HEK293 (cell line): ENCODE results near the gene WNT4.

Source experiments
- CTCF ChIP-seq: fragments of 450-650 bp; formaldehyde crosslinking; IDR thresholded peaks from 2 replicates; pipeline ENCODE4 v1.5.1; 2016; ENCODE audit warnings: missing biosample characterization, missing genetic modification characterization
- ELK4 ChIP-seq: IDR thresholded peaks from 2 replicates; pipeline ENCODE4 v1.6.1; 2011; ENCODE audit warnings: mild to moderate bottlenecking, low read depth, low read length, borderline replicate concordance
- SETDB1 ChIP-seq: IDR thresholded peaks from one replicate; pipeline ENCODE4 v1.6.1; 2017; ENCODE audit warnings: mild to moderate bottlenecking, low read length, moderate library complexity, mixed read lengths; ENCODE audit not compliant: insufficient read length
- ZFP3 ChIP-seq: fragments of 450-650 bp; formaldehyde crosslinking; IDR thresholded peaks from 2 replicates; pipeline ENCODE4 v1.5.1; 2016; ENCODE audit warnings: low read depth, missing biosample characterization, missing genetic modification characterization
- ZNF114 ChIP-seq: fragments of 450-650 bp; formaldehyde crosslinking; IDR thresholded peaks from 2 replicates; pipeline ENCODE4 v1.5.0; 2017; ENCODE audit warnings: missing biosample characterization, missing genetic modification characterization
- ZNF121 ChIP-seq: fragments of 450-650 bp; formaldehyde crosslinking; IDR thresholded peaks from 2 replicates; pipeline ENCODE4 v1.5.1; 2016; ENCODE audit warnings: missing biosample characterization, missing genetic modification characterization
- ZNF175 ChIP-seq: fragments of 450-650 bp; formaldehyde crosslinking; IDR thresholded peaks from 2 replicates; pipeline ENCODE4 v1.5.1; 2016; ENCODE audit warnings: missing biosample characterization, missing genetic modification characterization
- ZNF24 ChIP-seq: fragments of 450-650 bp; formaldehyde crosslinking; IDR thresholded peaks from 2 replicates; pipeline ENCODE4 v1.5.1; 2016; ENCODE audit warnings: missing biosample characterization, missing genetic modification characterization
- ZNF302 ChIP-seq: fragments of 450-650 bp; formaldehyde crosslinking; IDR thresholded peaks from 2 replicates; pipeline ENCODE4 v1.5.1; 2016; ENCODE audit warnings: missing biosample characterization, missing genetic modification characterization, low read depth
- ZNF600 ChIP-seq: fragments of 450-650 bp; formaldehyde crosslinking; IDR thresholded peaks from 2 replicates; pipeline ENCODE4 v1.5.1; 2016; ENCODE audit warnings: missing biosample characterization, missing genetic modification characterization
- ZNF624 ChIP-seq: fragments of 450-650 bp; formaldehyde crosslinking; IDR thresholded peaks from 2 replicates; pipeline ENCODE4 v1.5.1; 2017; ENCODE audit warnings: missing biosample characterization, missing genetic modification characterization
- ZNF776 ChIP-seq: fragments of 450-650 bp; formaldehyde crosslinking; IDR thresholded peaks from 2 replicates; pipeline ENCODE4 v1.5.0; 2017; ENCODE audit warnings: missing biosample characterization, missing genetic modification characterization, borderline replicate concordance
- TF ChIP-seq, protein P1 (sequence below): fragments of 450-650 bp; formaldehyde crosslinking; IDR thresholded peaks from 2 replicates; pipeline ENCODE4 v1.5.0; 2017; ENCODE audit warnings: missing biosample characterization, missing genetic modification characterization, borderline replicate concordance

DNA sequence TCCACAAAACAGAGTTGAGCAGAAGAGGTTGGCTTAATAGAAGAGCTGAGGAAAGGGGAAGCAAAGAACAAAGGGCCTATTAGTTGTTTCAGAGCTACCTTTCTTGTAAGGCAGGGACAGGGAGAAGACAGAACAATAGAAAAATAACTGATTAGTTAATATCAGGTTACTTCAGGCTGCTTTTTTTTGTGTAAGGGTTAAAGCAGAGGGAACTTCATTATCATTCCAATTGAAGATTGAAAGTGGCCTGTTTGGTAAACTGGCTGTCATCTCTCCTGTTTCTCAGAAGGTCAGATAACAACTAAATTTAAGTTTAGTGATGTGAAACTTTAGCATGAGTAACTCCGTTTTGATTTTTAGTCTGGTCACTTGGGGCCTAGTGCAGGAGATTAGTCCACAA lies 68.1 kb downstream of the WNT4 start:
- no peak for TF ChIP-seq ZNF302
- TF ChIP-seq CTCF (tag by site-specific recombination), result no peak
- TF ChIP-seq ZNF121 (tag by site-specific recombination), result no peak
- TF ChIP-seq, protein P1, sequence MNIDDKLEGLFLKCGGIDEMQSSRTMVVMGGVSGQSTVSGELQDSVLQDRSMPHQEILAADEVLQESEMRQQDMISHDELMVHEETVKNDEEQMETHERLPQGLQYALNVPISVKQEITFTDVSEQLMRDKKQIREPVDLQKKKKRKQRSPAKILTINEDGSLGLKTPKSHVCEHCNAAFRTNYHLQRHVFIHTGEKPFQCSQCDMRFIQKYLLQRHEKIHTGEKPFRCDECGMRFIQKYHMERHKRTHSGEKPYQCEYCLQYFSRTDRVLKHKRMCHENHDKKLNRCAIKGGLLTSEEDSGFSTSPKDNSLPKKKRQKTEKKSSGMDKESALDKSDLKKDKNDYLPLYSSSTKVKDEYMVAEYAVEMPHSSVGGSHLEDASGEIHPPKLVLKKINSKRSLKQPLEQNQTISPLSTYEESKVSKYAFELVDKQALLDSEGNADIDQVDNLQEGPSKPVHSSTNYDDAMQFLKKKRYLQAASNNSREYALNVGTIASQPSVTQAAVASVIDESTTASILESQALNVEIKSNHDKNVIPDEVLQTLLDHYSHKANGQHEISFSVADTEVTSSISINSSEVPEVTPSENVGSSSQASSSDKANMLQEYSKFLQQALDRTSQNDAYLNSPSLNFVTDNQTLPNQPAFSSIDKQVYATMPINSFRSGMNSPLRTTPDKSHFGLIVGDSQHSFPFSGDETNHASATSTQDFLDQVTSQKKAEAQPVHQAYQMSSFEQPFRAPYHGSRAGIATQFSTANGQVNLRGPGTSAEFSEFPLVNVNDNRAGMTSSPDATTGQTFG, result no peak
- TF ChIP-seq ZFP3 (tag by site-specific recombination), result no peak
- no peak for TF ChIP-seq ZNF175
- TF ChIP-seq ZNF776 (tag by site-specific recombination), result no peak
- TF ChIP-seq ZNF600, result no peak
- no peak for TF ChIP-seq ZNF114 (tag by site-specific recombination)
- no peak for TF ChIP-seq SETDB1
- no peak for TF ChIP-seq ZNF24
- TF ChIP-seq ELK4, result no peak
- TF ChIP-seq ZNF624 (tag by site-specific recombination), result no peak
